Measurements from ENCODE around the gene TEX264.

TEX264 gene

GRCh38 chr3:51715231-51715976, 44.4 kb downstream of the TEX264 start:
- no peaks in the 10 kb centered on the region for H3K79me2 ChIP-seq (ENCODE audit: insufficient read depth, low read length)
- no peaks in the 10 kb centered on the region for H3K4me1 ChIP-seq (ENCODE audit: insufficient read depth, low read length, severe bottlenecking)
- no peak overlapping the region for H3K27ac ChIP-seq (ENCODE audit: low read depth, low read length, poor library complexity, severe bottlenecking)
- no peaks in the 10 kb centered on the region for H3K9me3 ChIP-seq (ENCODE audit: low read length)
- no peaks in the 10 kb centered on the region for H3K36me3 ChIP-seq (ENCODE audit: insufficient read depth, low read length)
- no peak overlapping the region for H3K4me2 ChIP-seq (ENCODE audit: low read length)
- no peaks in the 10 kb centered on the region for H3K27me3 ChIP-seq (ENCODE audit: insufficient read depth, low read length)
- no peak overlapping the region for H3K4me3 ChIP-seq (ENCODE audit: low read depth, low read length, poor library complexity, severe bottlenecking)
- TF ChIP-seq EZH2 (IDR thresholded peaks at IDR 0.05; ENCODE audit: borderline replicate concordance, low read length) = no peak
- no peak for TF ChIP-seq CTCF (IDR thresholded peaks at IDR 0.05; ENCODE audit: low read length)
- no peaks in the 10 kb centered on the region for H3F3A ChIP-seq (ENCODE audit: insufficient read depth, low read length)
- no peak overlapping the region for H2AFZ ChIP-seq (ENCODE audit: low read length)
- H3K9ac ChIP-seq (ENCODE audit: low read length) = no peak overlapping the region
- H4K20me1 ChIP-seq (ENCODE audit: insufficient read depth, low read length) = no peaks in the 10 kb centered on the region
- no peaks in the 10 kb centered on the region for H3K9me2 ChIP-seq (ENCODE audit: low read depth, low read length)

GRCh38 chr3:51715977-51716294, 44.9 kb downstream of the TEX264 start:
- Histone ChIP-seq H3K79me2 (ENCODE audit: insufficient read depth, low read length) (no peaks in the 10 kb centered on the region), H3K27me3 (ENCODE audit: insufficient read depth, low read length) (no peaks in the 10 kb centered on the region)
- TF ChIP-seq CTCF (IDR thresholded peaks at IDR 0.05; ENCODE audit: low read length) (no peak), EZH2 (IDR thresholded peaks at IDR 0.05; ENCODE audit: borderline replicate concordance, low read length) (no peak)

GRCh38 chr3:51716805-51717204, 45.8 kb downstream of the TEX264 start:
- Histone ChIP-seq H4K20me1 (ENCODE audit: insufficient read depth, low read length) (no peaks in the 10 kb centered on the region), H2AFZ (ENCODE audit: low read length) (no peak overlapping the region), H3K36me3 (ENCODE audit: insufficient read depth, low read length) (no peaks in the 10 kb centered on the region), H3K4me2 (ENCODE audit: low read length) (no peak overlapping the region), H3K9me2 (ENCODE audit: low read depth, low read length) (no peaks in the 10 kb centered on the region), H3K27me3 (ENCODE audit: insufficient read depth, low read length) (no peaks in the 10 kb centered on the region), H3K4me3 (ENCODE audit: low read depth, low read length, poor library complexity, severe bottlenecking) (no peak overlapping the region), H3K4me1 (ENCODE audit: insufficient read depth, low read length, severe bottlenecking) (no peaks in the 10 kb centered on the region), H3K27ac (ENCODE audit: low read depth, low read length, poor library complexity, severe bottlenecking) (no peak overlapping the region), H3K9ac (ENCODE audit: low read length) (no peak overlapping the region), H3K9me3 (ENCODE audit: low read length) (no peaks in the 10 kb centered on the region), H3K79me2 (ENCODE audit: insufficient read depth, low read length) (no peaks in the 10 kb centered on the region), H3F3A (ENCODE audit: insufficient read depth, low read length) (no peaks in the 10 kb centered on the region)
- no peak for TF ChIP-seq CTCF (IDR thresholded peaks at IDR 0.05; ENCODE audit: low read length)
- TF ChIP-seq EZH2 (IDR thresholded peaks at IDR 0.05; ENCODE audit: borderline replicate concordance, low read length) = no peak

More at GRCh38 chr3:51715977-51716294, 44.9 kb downstream of the TEX264 start:
- Histone ChIP-seq H3K9me3 (ENCODE audit: low read length) (no peaks in the 10 kb centered on the region), H3K9ac (ENCODE audit: low read length) (no peak overlapping the region), H3K4me3 (ENCODE audit: low read depth, low read length, poor library complexity, severe bottlenecking) (no peak overlapping the region), H3K36me3 (ENCODE audit: insufficient read depth, low read length) (no peaks in the 10 kb centered on the region), H3K4me2 (ENCODE audit: low read length) (no peak overlapping the region), H3F3A (ENCODE audit: insufficient read depth, low read length) (no peaks in the 10 kb centered on the region), H3K4me1 (ENCODE audit: insufficient read depth, low read length, severe bottlenecking) (no peaks in the 10 kb centered on the region), H4K20me1 (ENCODE audit: insufficient read depth, low read length) (no peaks in the 10 kb centered on the region), H3K27ac (ENCODE audit: low read depth, low read length, poor library complexity, severe bottlenecking) (no peak overlapping the region), H2AFZ (ENCODE audit: low read length) (no peak overlapping the region), H3K9me2 (ENCODE audit: low read depth, low read length) (no peaks in the 10 kb centered on the region)
